HL-60 (cell line): ENCODE data around the gene RAB44.
"Not testable (repeated sequence)": the region's sequence is repeated elsewhere in the genome, so short reads cannot be mapped to it uniquely, and the experiment has no call there.

ENCODE experiments used
- GABPA ChIP-seq: IDR thresholded peaks from 2 replicates; pipeline ENCODE4 v1.6.1; 2012; ENCODE audit warnings: low read depth
- POLR2AphosphoS5 ChIP-seq: IDR thresholded peaks from 2 replicates; pipeline ENCODE4 v1.6.1; 2012; ENCODE audit warnings: low read depth
- REST ChIP-seq: IDR thresholded peaks from 2 replicates; pipeline ENCODE4 v1.6.1; 2012; ENCODE audit warnings: low read depth; ENCODE audit not compliant: insufficient replicate concordance
- SPI1 ChIP-seq: IDR thresholded peaks from 2 replicates; pipeline ENCODE4 v1.6.1; 2012; ENCODE audit warnings: low read depth, mild to moderate bottlenecking, borderline replicate concordance
- TF ChIP-seq, protein P1 (sequence below): IDR thresholded peaks from one replicate; pipeline ENCODE4 v1.5.1; 2011; ENCODE audit warnings: low read length, control low read depth, inconsistent platforms; ENCODE audit not compliant: insufficient read depth

DNA sequence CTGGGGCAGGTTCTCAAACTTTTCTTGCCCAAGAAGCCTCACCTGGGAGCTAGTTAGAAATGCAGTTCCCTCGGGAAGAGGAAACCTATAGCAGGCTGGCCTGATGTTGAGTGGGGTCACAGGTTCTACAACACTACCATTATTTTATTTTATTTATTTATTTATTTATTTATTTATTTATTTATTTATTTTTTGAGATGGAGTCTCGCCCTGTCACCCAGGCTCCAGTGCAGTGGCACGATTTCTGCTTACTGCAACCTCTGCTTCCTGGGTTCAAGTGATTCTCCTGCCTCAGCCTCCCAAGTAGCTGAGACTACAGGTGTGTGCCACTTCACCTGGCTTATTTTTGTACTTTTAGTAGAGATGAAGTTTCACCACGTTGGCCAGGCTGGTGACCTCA, 26.4 kb downstream of the RAB44 start:
- not testable (repeated sequence) for TF ChIP-seq POLR2AphosphoS5, SPI1, GABPA, REST
- TF ChIP-seq, protein P1, sequence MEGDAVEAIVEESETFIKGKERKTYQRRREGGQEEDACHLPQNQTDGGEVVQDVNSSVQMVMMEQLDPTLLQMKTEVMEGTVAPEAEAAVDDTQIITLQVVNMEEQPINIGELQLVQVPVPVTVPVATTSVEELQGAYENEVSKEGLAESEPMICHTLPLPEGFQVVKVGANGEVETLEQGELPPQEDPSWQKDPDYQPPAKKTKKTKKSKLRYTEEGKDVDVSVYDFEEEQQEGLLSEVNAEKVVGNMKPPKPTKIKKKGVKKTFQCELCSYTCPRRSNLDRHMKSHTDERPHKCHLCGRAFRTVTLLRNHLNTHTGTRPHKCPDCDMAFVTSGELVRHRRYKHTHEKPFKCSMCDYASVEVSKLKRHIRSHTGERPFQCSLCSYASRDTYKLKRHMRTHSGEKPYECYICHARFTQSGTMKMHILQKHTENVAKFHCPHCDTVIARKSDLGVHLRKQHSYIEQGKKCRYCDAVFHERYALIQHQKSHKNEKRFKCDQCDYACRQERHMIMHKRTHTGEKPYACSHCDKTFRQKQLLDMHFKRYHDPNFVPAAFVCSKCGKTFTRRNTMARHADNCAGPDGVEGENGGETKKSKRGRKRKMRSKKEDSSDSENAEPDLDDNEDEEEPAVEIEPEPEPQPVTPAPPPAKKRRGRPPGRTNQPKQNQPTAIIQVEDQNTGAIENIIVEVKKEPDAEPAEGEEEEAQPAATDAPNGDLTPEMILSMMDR, result not testable (repeated sequence)
